ENCODE measurements around the gene ATXN1L.

The ATXN1L gene

DNA sequence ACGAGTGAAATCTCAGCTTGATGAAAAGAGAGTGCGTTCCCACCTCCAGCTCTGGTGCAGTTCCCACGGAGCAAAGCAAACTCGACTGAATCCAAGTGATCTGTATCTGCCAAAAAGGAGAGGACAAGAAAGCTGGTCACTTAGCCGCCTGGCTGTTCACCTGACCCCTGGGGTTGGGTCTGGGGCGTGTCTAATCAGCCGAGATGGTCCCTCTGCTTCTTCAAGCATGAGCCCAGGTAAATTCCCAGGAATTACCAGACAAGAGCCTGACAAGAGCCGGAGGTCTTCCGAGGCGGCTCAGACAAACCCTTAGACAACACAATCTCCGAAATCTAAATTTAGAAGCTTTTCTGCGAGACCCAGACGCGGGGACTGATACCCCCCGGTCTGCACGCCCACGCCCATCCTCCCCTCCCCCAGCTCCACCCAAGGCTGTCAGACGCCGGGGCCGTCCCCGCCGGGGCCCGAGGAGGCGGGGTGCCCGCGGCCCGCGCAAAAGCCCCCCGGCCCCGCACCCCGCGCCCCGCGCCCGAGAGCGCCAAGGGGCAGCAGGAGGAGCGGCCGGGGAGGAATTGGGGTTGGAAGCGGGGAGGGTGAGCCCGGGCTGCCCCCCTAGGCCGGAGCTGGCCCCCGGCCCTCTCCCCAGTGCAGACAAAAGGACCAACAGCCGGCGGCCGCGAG is 37.5 kb downstream of the ATXN1L start (continued):
- TF ChIP-seq ISL1 (CRISPR knock-in tag; IDR thresholded peaks at IDR 0.05) (no peak), OSR1 (CRISPR knock-in tag; IDR thresholded peaks at IDR 0.05) (no peak)

DNA sequence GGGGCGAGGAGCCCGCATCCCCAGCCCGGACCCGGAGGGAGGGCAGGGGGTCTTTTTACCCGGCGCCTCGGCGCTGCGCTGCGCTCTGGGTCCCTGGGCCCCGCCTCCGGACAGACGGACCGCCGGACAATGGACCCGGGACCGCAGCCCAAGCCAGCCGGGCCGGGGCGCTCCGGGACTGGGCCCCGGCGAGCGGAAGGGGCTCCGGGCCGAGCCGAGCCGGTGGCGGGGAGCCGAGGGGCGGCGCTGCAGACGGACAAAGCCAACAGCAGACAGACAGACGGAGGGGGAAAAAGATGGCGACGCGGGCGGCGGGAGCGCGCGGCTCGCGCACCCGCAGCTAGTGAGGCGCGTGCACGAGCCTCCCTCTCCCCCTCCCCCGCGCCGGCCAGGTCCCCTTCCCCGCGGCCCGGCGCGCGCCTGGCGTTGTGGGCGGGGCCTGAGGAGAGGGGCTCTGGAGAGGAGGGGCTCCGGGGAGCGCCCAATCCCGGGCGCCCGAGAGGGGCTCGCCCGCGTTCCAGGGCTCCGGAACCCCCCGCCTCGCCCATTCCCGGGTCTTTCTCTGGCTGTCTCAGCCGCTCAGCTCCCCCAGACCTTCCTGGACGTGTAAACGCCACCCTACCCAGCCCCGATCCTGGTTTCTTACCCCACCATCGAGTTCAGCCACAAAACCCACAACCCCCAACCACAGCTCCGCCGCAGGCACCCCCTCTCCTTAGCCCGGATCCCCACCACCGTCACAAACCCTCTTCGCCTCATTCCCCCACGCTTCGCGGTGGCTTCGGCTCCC is 38.3 kb downstream of the ATXN1L start, which contains the start of gene ZNF821:
Gene ZNF821 (minus strand): TSS at position 334 of the 790 bp plus-strand sequence. CDS start 4,236 bp downstream, outside the sequence.
- peak; percentile 76 for ATAC-seq
- no peak for TF ChIP-seq ZNF565 (CRISPR knock-in tag; conservative IDR thresholded peaks at IDR 0.05; ENCODE audit: low read depth)
- TF ChIP-seq TSHZ2 (CRISPR knock-in tag; IDR thresholded peaks at IDR 0.05), result peak; percentile 78
- peak; percentile 78; the same call in 1 of the 2 replicates for TF ChIP-seq CSDC2 (CRISPR knock-in tag; IDR thresholded peaks at IDR 0.05)
- TF ChIP-seq TCF4 (CRISPR knock-in tag; IDR thresholded peaks at IDR 0.05; ENCODE audit: borderline replicate concordance), result no peak
- peak; percentile 81 for TF ChIP-seq SNAI2 (CRISPR knock-in tag; IDR thresholded peaks at IDR 0.05)
- TF ChIP-seq, protein P1, sequence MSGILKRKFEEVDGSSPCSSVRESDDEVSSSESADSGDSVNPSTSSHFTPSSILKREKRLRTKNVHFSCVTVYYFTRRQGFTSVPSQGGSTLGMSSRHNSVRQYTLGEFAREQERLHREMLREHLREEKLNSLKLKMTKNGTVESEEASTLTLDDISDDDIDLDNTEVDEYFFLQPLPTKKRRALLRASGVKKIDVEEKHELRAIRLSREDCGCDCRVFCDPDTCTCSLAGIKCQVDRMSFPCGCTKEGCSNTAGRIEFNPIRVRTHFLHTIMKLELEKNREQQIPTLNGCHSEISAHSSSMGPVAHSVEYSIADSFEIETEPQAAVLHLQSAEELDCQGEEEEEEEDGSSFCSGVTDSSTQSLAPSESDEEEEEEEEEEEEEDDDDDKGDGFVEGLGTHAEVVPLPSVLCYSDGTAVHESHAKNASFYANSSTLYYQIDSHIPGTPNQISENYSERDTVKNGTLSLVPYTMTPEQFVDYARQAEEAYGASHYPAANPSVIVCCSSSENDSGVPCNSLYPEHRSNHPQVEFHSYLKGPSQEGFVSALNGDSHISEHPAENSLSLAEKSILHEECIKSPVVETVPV (CRISPR knock-in tag; IDR thresholded peaks at IDR 0.05), result no peak
- 0 out of 2 replicates have a peak, but pooled peaks have one; percentile 48 for TF ChIP-seq ZFP3 (CRISPR knock-in tag; IDR thresholded peaks at IDR 0.05)
- no peak for TF ChIP-seq TOX (CRISPR knock-in tag; IDR thresholded peaks at IDR 0.05; ENCODE audit: borderline replicate concordance)
- no peak for TF ChIP-seq PPARA (CRISPR knock-in tag; IDR thresholded peaks at IDR 0.05; ENCODE audit: borderline replicate concordance)
- TF ChIP-seq RARB (CRISPR knock-in tag; IDR thresholded peaks at IDR 0.05), result no peak
- no peak for TF ChIP-seq ARNTL (CRISPR knock-in tag; IDR thresholded peaks at IDR 0.05; ENCODE audit: borderline replicate concordance, low read depth)
- no peak for TF ChIP-seq OSR1 (CRISPR knock-in tag; IDR thresholded peaks at IDR 0.05)
- no peak for TF ChIP-seq ESRRG (CRISPR knock-in tag; IDR thresholded peaks at IDR 0.05)
- no peak for TF ChIP-seq PATZ1 (CRISPR knock-in tag; IDR thresholded peaks at IDR 0.05; ENCODE audit: borderline replicate concordance)
- no peak for TF ChIP-seq ZC3H10 (CRISPR knock-in tag; IDR thresholded peaks at IDR 0.05)
- 0 out of 2 replicates have a peak, but pooled peaks have one; percentile 25 for TF ChIP-seq ZNF8 (CRISPR knock-in tag; IDR thresholded peaks at IDR 0.05)
- TF ChIP-seq, protein P2, sequence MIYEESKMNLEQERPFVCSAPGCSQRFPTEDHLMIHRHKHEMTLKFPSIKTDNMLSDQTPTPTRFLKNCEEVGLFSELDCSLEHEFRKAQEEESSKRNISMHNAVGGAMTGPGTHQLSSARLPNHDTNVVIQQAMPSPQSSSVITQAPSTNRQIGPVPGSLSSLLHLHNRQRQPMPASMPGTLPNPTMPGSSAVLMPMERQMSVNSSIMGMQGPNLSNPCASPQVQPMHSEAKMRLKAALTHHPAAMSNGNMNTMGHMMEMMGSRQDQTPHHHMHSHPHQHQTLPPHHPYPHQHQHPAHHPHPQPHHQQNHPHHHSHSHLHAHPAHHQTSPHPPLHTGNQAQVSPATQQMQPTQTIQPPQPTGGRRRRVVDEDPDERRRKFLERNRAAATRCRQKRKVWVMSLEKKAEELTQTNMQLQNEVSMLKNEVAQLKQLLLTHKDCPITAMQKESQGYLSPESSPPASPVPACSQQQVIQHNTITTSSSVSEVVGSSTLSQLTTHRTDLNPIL (CRISPR knock-in tag; IDR thresholded peaks at IDR 0.05; ENCODE audit: low read depth), result no peak
- no peak for TF ChIP-seq GLIS3 (CRISPR knock-in tag; IDR thresholded peaks at IDR 0.05)
- TF ChIP-seq ZFP30 (CRISPR knock-in tag; IDR thresholded peaks at IDR 0.05), result peak; percentile 51; the same call in 1 of the 2 replicates
- no peak for TF ChIP-seq ISL1 (CRISPR knock-in tag; IDR thresholded peaks at IDR 0.05)
- TF ChIP-seq, protein P3, sequence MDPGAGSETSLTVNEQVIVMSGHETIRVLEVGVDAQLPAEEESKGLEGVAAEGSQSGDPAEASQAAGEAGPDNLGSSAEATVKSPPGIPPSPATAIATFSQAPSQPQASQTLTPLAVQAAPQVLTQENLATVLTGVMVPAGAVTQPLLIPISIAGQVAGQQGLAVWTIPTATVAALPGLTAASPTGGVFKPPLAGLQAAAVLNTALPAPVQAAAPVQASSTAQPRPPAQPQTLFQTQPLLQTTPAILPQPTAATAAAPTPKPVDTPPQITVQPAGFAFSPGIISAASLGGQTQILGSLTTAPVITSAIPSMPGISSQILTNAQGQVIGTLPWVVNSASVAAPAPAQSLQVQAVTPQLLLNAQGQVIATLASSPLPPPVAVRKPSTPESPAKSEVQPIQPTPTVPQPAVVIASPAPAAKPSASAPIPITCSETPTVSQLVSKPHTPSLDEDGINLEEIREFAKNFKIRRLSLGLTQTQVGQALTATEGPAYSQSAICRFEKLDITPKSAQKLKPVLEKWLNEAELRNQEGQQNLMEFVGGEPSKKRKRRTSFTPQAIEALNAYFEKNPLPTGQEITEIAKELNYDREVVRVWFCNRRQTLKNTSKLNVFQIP (CRISPR knock-in tag; IDR thresholded peaks at IDR 0.05; ENCODE audit: borderline replicate concordance, low read depth), result no peak
- 0 out of 2 replicates have a peak, but pooled peaks have one; percentile 63 for TF ChIP-seq BACH2 (CRISPR knock-in tag; IDR thresholded peaks at IDR 0.05; ENCODE audit: borderline replicate concordance)
- TF ChIP-seq ZNF70 (CRISPR knock-in tag; IDR thresholded peaks at IDR 0.05), result 0 out of 2 replicates have a peak, but pooled peaks have one; percentile 13
